Ovary (tissue), 3 donors: ENCODE data around the gene ESD.

ENCODE experiments used
- EP300 ChIP-seq: sonication (generic); formaldehyde crosslinking; IDR thresholded peaks from one replicate; pipeline ENCODE4 v1.6.1; 2017; ENCODE audit warnings: antibody characterized with exemption
- POLR2A ChIP-seq: fragments of 450-650 bp; IDR thresholded peaks from one replicate; pipeline ENCODE4 v1.6.1; 2017; ENCODE audit warnings: antibody characterized with exemption, mild to moderate bottlenecking, moderate library complexity
- TF ChIP-seq, protein P1 (sequence below), 3 donors: fragments of 450-650 bp in 2 of 3; fragments of 200-600 bp in 1 of 3; IDR thresholded peaks; one replicate each; pipeline versions ENCODE4 v1.5.1 to v1.8.0; 2016 to 2022; ENCODE audit warnings: antibody characterized with exemption in 3 of 3, mild to moderate bottlenecking in 1 of 3
- donor health status: DM: no; HTN: no; CAD: no.

DNA sequence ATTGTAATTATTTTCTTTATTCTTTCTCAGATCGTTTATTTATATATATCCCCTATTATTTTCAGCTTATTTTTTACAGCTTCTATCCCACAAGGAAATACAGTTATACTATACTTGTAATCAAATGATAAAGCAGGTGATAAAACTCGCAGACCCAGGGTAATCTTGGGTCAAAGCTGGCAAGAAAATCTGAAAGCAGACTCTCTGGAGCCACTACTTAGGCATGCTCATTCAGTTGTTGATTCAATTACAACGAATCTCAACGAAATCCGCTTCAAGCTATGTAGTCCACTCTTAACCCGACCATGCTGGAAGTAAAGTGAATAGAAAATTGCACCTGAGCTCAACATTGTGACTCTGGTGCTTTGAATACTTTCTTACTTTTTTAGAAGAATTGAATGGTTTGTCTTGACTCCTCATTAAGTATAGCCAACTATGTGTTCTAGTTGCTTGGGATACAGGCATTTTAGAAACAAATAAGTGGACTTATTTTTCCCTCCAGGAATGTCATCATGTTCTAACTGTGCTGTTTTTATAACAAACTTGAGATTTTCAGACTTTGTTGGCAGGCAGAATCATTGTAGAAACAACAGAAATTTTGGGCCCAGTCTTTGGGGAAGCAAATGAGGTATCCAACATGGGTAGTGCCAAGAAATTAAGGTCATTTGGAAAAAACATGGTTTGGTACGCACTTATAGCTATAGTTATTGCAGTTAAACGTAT is 21.4 kb downstream of the ESD start:
- TF ChIP-seq, protein P1, sequence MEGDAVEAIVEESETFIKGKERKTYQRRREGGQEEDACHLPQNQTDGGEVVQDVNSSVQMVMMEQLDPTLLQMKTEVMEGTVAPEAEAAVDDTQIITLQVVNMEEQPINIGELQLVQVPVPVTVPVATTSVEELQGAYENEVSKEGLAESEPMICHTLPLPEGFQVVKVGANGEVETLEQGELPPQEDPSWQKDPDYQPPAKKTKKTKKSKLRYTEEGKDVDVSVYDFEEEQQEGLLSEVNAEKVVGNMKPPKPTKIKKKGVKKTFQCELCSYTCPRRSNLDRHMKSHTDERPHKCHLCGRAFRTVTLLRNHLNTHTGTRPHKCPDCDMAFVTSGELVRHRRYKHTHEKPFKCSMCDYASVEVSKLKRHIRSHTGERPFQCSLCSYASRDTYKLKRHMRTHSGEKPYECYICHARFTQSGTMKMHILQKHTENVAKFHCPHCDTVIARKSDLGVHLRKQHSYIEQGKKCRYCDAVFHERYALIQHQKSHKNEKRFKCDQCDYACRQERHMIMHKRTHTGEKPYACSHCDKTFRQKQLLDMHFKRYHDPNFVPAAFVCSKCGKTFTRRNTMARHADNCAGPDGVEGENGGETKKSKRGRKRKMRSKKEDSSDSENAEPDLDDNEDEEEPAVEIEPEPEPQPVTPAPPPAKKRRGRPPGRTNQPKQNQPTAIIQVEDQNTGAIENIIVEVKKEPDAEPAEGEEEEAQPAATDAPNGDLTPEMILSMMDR (IDR thresholded peaks at IDR 0.05): no peak
- no peak for TF ChIP-seq POLR2A
- TF ChIP-seq EP300: no peak
